DOHH2 (cell line): ENCODE measurements around the gene SCUBE1.

Source experiments
- EZH2phosphoT487 ChIP-seq: fragments of 200-600 bp; sonication (generic); IDR thresholded peaks from 2 replicates; pipeline ENCODE4 v1.6.1; 2017; ENCODE audit warnings: borderline replicate concordance, mild to moderate bottlenecking, antibody characterized with exemption, low read length, moderate library complexity, mixed read lengths
- TF ChIP-seq, protein P1 (sequence below): fragments of 200-600 bp; sonication (generic); IDR thresholded peaks from one replicate; pipeline ENCODE4 v1.5.1; 2014; ENCODE audit warnings: antibody characterized with exemption, mild to moderate bottlenecking, low read depth, low read length; ENCODE audit not compliant: poor library complexity, severe bottlenecking

DNA sequence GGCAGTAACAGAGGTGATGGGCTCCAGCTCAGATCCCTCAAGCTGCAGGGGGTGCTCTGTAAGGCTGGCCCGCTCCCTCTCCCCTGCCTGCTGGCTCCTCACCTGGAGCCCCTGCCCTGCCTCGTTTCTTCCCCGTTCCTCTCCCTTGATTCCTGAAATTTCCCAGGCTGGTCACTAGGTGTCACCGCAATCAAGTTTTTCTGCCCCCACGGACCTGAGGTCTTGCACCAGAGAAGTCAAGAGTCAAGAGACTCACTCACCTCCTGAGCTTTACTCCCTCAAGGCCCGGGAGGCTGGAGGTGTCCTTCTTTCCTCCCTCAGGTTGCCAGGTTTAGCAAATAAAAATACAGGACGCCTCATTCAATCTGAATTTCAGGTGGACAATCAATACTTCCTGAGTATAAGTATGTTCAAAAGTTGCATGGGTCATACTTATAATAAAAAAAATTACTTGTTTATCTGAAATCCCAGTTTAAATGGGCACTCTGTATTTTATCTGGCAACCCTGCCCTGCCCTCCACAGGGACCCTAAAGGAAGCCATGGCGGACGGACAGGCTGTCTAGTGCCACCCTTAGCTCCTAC, 69.2 kb downstream of the SCUBE1 start:
- TF ChIP-seq, protein P1, sequence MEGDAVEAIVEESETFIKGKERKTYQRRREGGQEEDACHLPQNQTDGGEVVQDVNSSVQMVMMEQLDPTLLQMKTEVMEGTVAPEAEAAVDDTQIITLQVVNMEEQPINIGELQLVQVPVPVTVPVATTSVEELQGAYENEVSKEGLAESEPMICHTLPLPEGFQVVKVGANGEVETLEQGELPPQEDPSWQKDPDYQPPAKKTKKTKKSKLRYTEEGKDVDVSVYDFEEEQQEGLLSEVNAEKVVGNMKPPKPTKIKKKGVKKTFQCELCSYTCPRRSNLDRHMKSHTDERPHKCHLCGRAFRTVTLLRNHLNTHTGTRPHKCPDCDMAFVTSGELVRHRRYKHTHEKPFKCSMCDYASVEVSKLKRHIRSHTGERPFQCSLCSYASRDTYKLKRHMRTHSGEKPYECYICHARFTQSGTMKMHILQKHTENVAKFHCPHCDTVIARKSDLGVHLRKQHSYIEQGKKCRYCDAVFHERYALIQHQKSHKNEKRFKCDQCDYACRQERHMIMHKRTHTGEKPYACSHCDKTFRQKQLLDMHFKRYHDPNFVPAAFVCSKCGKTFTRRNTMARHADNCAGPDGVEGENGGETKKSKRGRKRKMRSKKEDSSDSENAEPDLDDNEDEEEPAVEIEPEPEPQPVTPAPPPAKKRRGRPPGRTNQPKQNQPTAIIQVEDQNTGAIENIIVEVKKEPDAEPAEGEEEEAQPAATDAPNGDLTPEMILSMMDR = peak; percentile 66
- no peak for TF ChIP-seq EZH2phosphoT487
